Endothelial cell of umbilical vein (primary cell): Measurements from ENCODE around the gene IL17RB. TPM values are rescaled to one million over a fixed set of nuclear protein-coding genes. Genes with fewer than 3 reads are reported as not detected.

Source experiments
- BruUV-seq: library from RNA; stranded (reverse); fragments of 400-500 nt; replicated peaks from 2 replicates; lab custom pipeline; 2021; lab: Mats Ljungman, UMichigan
- CTCF ChIA-PET: fragments of 300-600, 350-600 bp; sonication (Branson Sonifier 250); formaldehyde crosslinking; loops from one replicate; lab custom pipeline; 2021; ENCODE audit warnings: antibody characterized with exemption, inconsistent platforms; lab: Charles Lee
- POLR2A ChIA-PET: fragments of 300-600, 350-600 bp; sonication (Branson Sonifier 250); formaldehyde crosslinking; loops from one replicate; lab custom pipeline; 2021; ENCODE audit warnings: antibody characterized with exemption, inconsistent platforms; lab: Charles Lee
- DNase-seq: peaks from one replicate; pipeline ENCODE4 v3.0.0-alpha.2; 2011; ENCODE audit warnings: low read depth, low spot score
- FAIRE-seq: peaks from 2 replicates; lab custom pipeline; 2011; peaks lifted over from hg19 to GRCh38; lab: Jason Lieb, UNC
- H2AFZ ChIP-seq: 2 replicates; pipeline ENCODE4 v1.6.0; 2012; ENCODE audit warnings: low read depth, low read length, control low read depth, inconsistent platforms
- H3K27ac ChIP-seq: 2 replicates; pipeline ENCODE4 v1.5.1; 2011; ENCODE audit warnings: low read depth, mild to moderate bottlenecking, control low read depth, low read length, moderate library complexity; ENCODE audit not compliant: insufficient read depth
- H3K27me3 ChIP-seq, 2 experiments: 2 replicates each; pipeline versions ENCODE4 v1.6.0 to v1.6.1; 2011; ENCODE audit warnings: low read length in 2 of 2, mixed read lengths in 1 of 2; ENCODE audit not compliant: control insufficient read depth in 2 of 2, insufficient read depth in 2 of 2
- H3K36me3 ChIP-seq, 2 experiments: 2 replicates in 1 of 2; 3 replicates in 1 of 2; pipeline ENCODE4 v1.5.1; 2011; ENCODE audit warnings: low read length in 2 of 2, mild to moderate bottlenecking in 1 of 2, moderate library complexity in 1 of 2; ENCODE audit not compliant: control insufficient read depth in 2 of 2, insufficient read depth in 2 of 2; ENCODE audit errors: extremely low read depth in 1 of 2
- H3K4me1 ChIP-seq: 3 replicates; pipeline ENCODE4 v1.5.1; 2011; ENCODE audit warnings: mild to moderate bottlenecking, low read length; ENCODE audit not compliant: control insufficient read depth, insufficient read depth; ENCODE audit errors: extremely low read depth
- H3K4me2 ChIP-seq: 2 replicates; pipeline ENCODE4 v1.6.1; 2011; ENCODE audit warnings: low read length, control low read depth, mixed read lengths; ENCODE audit not compliant: insufficient read depth
- H3K4me3 ChIP-seq, 3 experiments: fragments of 200-600 bp in 1 of 3; sonication (generic), shearing (Covaris generic) in 1 of 3; replicated peaks in 1 of 3; 2 replicates each; pipeline ENCODE4 v1.5.1; 2011 to 2016; ENCODE audit warnings: control low read depth in 3 of 3, low read length in 3 of 3, mild to moderate bottlenecking in 2 of 3, inconsistent platforms in 1 of 3, low read depth in 1 of 3, moderate library complexity in 1 of 3; ENCODE audit not compliant: insufficient read depth in 1 of 3
- H3K79me2 ChIP-seq: 2 replicates; pipeline ENCODE4 v1.6.0; 2012; ENCODE audit warnings: low read length, inconsistent platforms; ENCODE audit not compliant: control insufficient read depth, insufficient read depth
- H3K9ac ChIP-seq: replicated peaks from 2 replicates; pipeline ENCODE3; 2011; ENCODE audit warnings: low read length, control low read depth; ENCODE audit not compliant: insufficient read depth; ENCODE audit errors: extremely low read depth
- H3K9me1 ChIP-seq: replicated peaks from 3 replicates; pipeline ENCODE4 v1.6.0; 2011; ENCODE audit warnings: mild to moderate bottlenecking, low read length; ENCODE audit not compliant: control insufficient read depth, insufficient read depth; ENCODE audit errors: extremely low read depth
- H3K9me3 ChIP-seq: replicated peaks from 2 replicates; pipeline ENCODE4 v1.5.1; 2012; ENCODE audit warnings: low read length, inconsistent platforms; ENCODE audit not compliant: control insufficient read depth, insufficient read depth
- H4K20me1 ChIP-seq: replicated peaks from 2 replicates; pipeline ENCODE3; 2011; ENCODE audit warnings: mild to moderate bottlenecking, low read length; ENCODE audit not compliant: control insufficient read depth, insufficient read depth; ENCODE audit errors: extremely low read depth
- EZH2 ChIP-seq: IDR thresholded peaks from 2 replicates; pipeline ENCODE4 v1.6.1; 2012; ENCODE audit warnings: borderline replicate concordance, low read depth, mild to moderate bottlenecking, moderate library complexity, low read length, inconsistent platforms; ENCODE audit not compliant: severe bottlenecking
- FOS ChIP-seq: IDR thresholded peaks from 2 replicates; pipeline ENCODE4 v1.6.1; 2011; ENCODE audit warnings: mild to moderate bottlenecking, low read length, moderate library complexity, borderline replicate concordance; ENCODE audit not compliant: insufficient read depth
- GATA2 ChIP-seq: IDR thresholded peaks from 2 replicates; pipeline ENCODE4 v1.7.0; 2011; ENCODE audit warnings: low read depth, mild to moderate bottlenecking, moderate library complexity, mixed read lengths, low read length; ENCODE audit not compliant: insufficient read length, insufficient read depth
- JUN ChIP-seq: IDR thresholded peaks from 2 replicates; pipeline ENCODE4 v1.6.1; 2011; ENCODE audit warnings: borderline replicate concordance, low read depth; ENCODE audit not compliant: insufficient read length, insufficient read depth
- MYC ChIP-seq: IDR thresholded peaks from one replicate; pipeline ENCODE4 v1.6.1; 2011; ENCODE audit warnings: mild to moderate bottlenecking, low read depth, low read length
- POLR2A ChIP-seq: IDR thresholded peaks from 2 replicates; pipeline ENCODE4 v1.6.1; 2012; ENCODE audit warnings: low read depth, mild to moderate bottlenecking, control low read depth, low read length
- POLR2AphosphoS5 ChIP-seq: IDR thresholded peaks from 2 replicates; pipeline ENCODE4 v1.6.1; 2012; ENCODE audit warnings: low read depth, mild to moderate bottlenecking, control low read depth, low read length, moderate library complexity; ENCODE audit not compliant: insufficient read depth
- dilution Hi-C: fragments of 300-500 bp; cut with MboI; formaldehyde crosslinking; loops from one replicate; pipeline ENCODE4 v1.15.0; 2019; ENCODE audit warnings: low sequenced_read_pairs; ENCODE audit not compliant: extremely low pct_ligation_motif_present
- intact Hi-C: fragments of 100-400 bp; cut with micrococcal nuclease; formaldehyde crosslinking; loops from one replicate; pipeline ENCODE4 v1.10.0; 2022
- polyA plus RNA-seq, 4 experiments: library from polyadenylated mRNA; depleted of rRNA in 3 of 4; stranded (reverse) in 3 of 4; unstranded in 1 of 4; fragments of >200 nt; gene quantifications; 2 replicates each; pipeline versions ENCODE4 v1.2.1 to v1.2.3, GENCODE V29; 2011 to 2012; ENCODE audit warnings: missing spikeins in 1 of 4
- total RNA-seq: library from RNA; stranded (reverse); gene quantifications from 2 replicates; pipeline ENCODE4 v1.2.3, GENCODE V29; 2021
- TF ChIP-seq, protein P1 (sequence below), 2 donors: IDR thresholded peaks; 1 replicate in 1 of 2; 2 replicates in 1 of 2; pipeline ENCODE4 v1.5.1; 2011; ENCODE audit warnings: low read length in 2 of 2, mild to moderate bottlenecking in 2 of 2, moderate library complexity in 2 of 2, control low read depth in 1 of 2, inconsistent platforms in 1 of 2, low read depth in 1 of 2; ENCODE audit not compliant: insufficient read depth in 1 of 2; ENCODE audit errors: extremely low read depth in 1 of 2
- TF ChIP-seq, protein P2 (sequence below): IDR thresholded peaks from 2 replicates; pipeline ENCODE4 v1.6.1; 2011; ENCODE audit not compliant: insufficient read depth, insufficient read length

IL17RB gene
- total and polyA plus RNA-seq, 2 donors (not counting 3 experiments of a cell fraction or from before 2014, with no cell fraction given) = 0.04 TPM; not detected in 1

GRCh38 chr3:53824795-53825194, 21.6 kb upstream of the IL17RB start:
- Histone ChIP-seq H3K27me3 (no peaks in the 10 kb centered on the region), H3K36me3 (no peaks in the 10 kb centered on the region), H3K79me2 (no peaks in the 10 kb centered on the region), H3K9ac (no peak overlapping the region), H3K4me2 (no peak overlapping the region), H2AFZ (no peak overlapping the region), H3K9me3 (no peaks in the 10 kb centered on the region), H4K20me1 (no peaks in the 10 kb centered on the region), H3K4me1 (no peaks in the 10 kb centered on the region), H3K9me1 (no peaks in the 10 kb centered on the region), H3K4me3 (no peak overlapping the region), H3K27ac (no peak overlapping the region)
- intact Hi-C loops (no loop called here), dilution Hi-C loops (no loop called here)
- ChIA-PET CTCF (no interaction called here), POLR2A (no interaction called here)
- TF ChIP-seq MYC (no peak), GATA2 (no peak), EZH2 (no peak), POLR2A (no peak)
- DNase-seq (no peak), FAIRE-seq (no peak)
- no TSS peak for BruUV-seq

DNA sequence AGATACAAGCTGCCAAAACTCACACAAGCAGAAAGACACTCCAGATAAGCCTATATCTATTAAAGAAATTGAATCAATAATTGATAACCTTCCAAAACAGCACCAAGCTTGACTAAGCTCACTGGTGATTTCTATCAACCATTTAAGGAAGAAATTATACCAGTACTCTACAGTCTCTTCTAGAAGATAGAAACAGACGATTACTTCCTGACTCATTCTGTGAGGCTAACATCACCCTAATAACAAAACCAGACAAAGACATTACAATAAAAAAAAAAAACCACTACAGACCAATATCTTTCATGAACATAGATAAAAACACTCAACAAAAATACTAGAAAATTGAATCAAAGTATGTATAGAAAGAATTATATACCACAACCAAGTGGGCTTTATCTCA, 20.3 kb upstream of the IL17RB start:
- Histone ChIP-seq H3K27me3 (no peaks in the 10 kb centered on the region), H3K9me3 (no peaks in the 10 kb centered on the region), H3K4me1 (no peaks in the 10 kb centered on the region), H2AFZ (no peak overlapping the region), H3K79me2 (no peaks in the 10 kb centered on the region), H4K20me1 (no peaks in the 10 kb centered on the region), H3K4me2 (no peak overlapping the region), H3K4me3 (no peak overlapping the region), H3K36me3 (no peaks in the 10 kb centered on the region), H3K27ac (no peak overlapping the region), H3K9me1 (no peaks in the 10 kb centered on the region), H3K9ac (no peak overlapping the region)
- ChIA-PET POLR2A (no interaction called here), CTCF (no interaction called here)
- dilution Hi-C loops (no loop called here), intact Hi-C loops (no loop called here)
- FAIRE-seq = no peak
- BruUV-seq = no TSS peak
- no peak for TF ChIP-seq MYC
- TF ChIP-seq EZH2 = no peak
- TF ChIP-seq POLR2AphosphoS5 = no peak
- TF ChIP-seq, protein P1, sequence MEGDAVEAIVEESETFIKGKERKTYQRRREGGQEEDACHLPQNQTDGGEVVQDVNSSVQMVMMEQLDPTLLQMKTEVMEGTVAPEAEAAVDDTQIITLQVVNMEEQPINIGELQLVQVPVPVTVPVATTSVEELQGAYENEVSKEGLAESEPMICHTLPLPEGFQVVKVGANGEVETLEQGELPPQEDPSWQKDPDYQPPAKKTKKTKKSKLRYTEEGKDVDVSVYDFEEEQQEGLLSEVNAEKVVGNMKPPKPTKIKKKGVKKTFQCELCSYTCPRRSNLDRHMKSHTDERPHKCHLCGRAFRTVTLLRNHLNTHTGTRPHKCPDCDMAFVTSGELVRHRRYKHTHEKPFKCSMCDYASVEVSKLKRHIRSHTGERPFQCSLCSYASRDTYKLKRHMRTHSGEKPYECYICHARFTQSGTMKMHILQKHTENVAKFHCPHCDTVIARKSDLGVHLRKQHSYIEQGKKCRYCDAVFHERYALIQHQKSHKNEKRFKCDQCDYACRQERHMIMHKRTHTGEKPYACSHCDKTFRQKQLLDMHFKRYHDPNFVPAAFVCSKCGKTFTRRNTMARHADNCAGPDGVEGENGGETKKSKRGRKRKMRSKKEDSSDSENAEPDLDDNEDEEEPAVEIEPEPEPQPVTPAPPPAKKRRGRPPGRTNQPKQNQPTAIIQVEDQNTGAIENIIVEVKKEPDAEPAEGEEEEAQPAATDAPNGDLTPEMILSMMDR (IDR thresholded peaks at IDR 0.05; ENCODE audit: extremely low read depth in 1 of 2, insufficient read depth in 1 of 2, low read depth in 1 of 2, low read length in 2 of 2) = no peak
- TF ChIP-seq JUN = no peak
- no peak for TF ChIP-seq POLR2A
- TF ChIP-seq, protein P2, sequence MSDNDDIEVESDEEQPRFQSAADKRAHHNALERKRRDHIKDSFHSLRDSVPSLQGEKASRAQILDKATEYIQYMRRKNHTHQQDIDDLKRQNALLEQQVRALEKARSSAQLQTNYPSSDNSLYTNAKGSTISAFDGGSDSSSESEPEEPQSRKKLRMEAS = no peak
- no peak for TF ChIP-seq FOS
- no peak for TF ChIP-seq GATA2
- no peak for DNase-seq
